PC-3 (cell line): Measurements from ENCODE around the gene ALKBH6.

ENCODE experiments used
- CTCF ChIP-seq: fragments of 300-600 bp; sonication (generic); conservative IDR thresholded peaks from 2 replicates; pipeline ENCODE4 v1.5.1; 2017; ENCODE audit warnings: antibody characterized with exemption, low read depth, mild to moderate bottlenecking, low read length
- EZH2 ChIP-seq: fragments of 300-600 bp; sonication (generic); IDR thresholded peaks from one replicate; pipeline ENCODE4 v1.6.1; 2017; ENCODE audit warnings: antibody characterized with exemption, mild to moderate bottlenecking, low read length; ENCODE audit not compliant: unreplicated experiment
- EZH2phosphoT487 ChIP-seq: fragments of 300-600 bp; sonication (generic); IDR thresholded peaks from 2 replicates; pipeline ENCODE4 v1.6.1; 2018; ENCODE audit warnings: mild to moderate bottlenecking, antibody characterized with exemption, low read length, borderline replicate concordance

GRCh38 chr19:36028313-36029041 is 14.5 kb upstream of the ALKBH6 start:
- TF ChIP-seq CTCF, result no peak
- TF ChIP-seq EZH2phosphoT487, result no peak
- no peak for TF ChIP-seq EZH2
